ENCODE results near the gene GHR. TPM values are rescaled to one million over a fixed set of nuclear protein-coding genes. Genes with fewer than 3 reads are reported as not detected.

GHR gene
- total and polyA plus RNA-seq, 2 of the 8 experiments (the other 6 are each of a cell fraction or from before 2014, with no cell fraction given) = 0.15 to 0.19 TPM

GRCh38 chr5:42606464-42606869 lies 183.2 kb downstream of the GHR start:
- DNase-seq (ENCODE audit: low read depth in 1 of 2, low spot score in 2 of 2) (no peak), FAIRE-seq (no peak)
- no peak overlapping the region for H2BK120ac ChIP-seq (replicated peaks; ENCODE audit: low read depth, low read length)
- no peak overlapping the region for H2BK15ac ChIP-seq (ENCODE audit: low read length)
- no peaks in the 10 kb centered on the region for H3K9me3 ChIP-seq (ENCODE audit: insufficient read depth in 2 of 2, low read depth in 1 of 2, low read length in 1 of 2)
- no peak overlapping the region for H3K4me3 ChIP-seq (ENCODE audit: extremely low read depth in 1 of 4, insufficient read depth in 2 of 4, low read depth in 3 of 4, low read length in 4 of 4)
- no peak overlapping the region for H2AFZ ChIP-seq (ENCODE audit: low read length)
- no peaks in the 10 kb centered on the region for H4K20me1 ChIP-seq (replicated peaks in 1 of 2; ENCODE audit: control insufficient read depth in 1 of 2, insufficient read depth in 2 of 2, low read length in 2 of 2)
- ChIA-PET POLR2A (ENCODE audit: partially characterized antibody) (no interaction called here), CTCF (ENCODE audit: partially characterized antibody) (interaction anchor here (1.6 to 2.7 kb wide), 2 partner anchors 21 to 23 kb away, joined by 5 to 13 read pairs; no protein-coding TSS in a partner anchor)
- no peak overlapping the region for H3K56ac ChIP-seq (replicated peaks; ENCODE audit: insufficient read length, low read depth, low read length)
- H2BK5ac ChIP-seq (ENCODE audit: low read depth, low read length) = no peak overlapping the region
- H3K23ac ChIP-seq (ENCODE audit: insufficient read length) = no peak overlapping the region
- H3K79me1 ChIP-seq (ENCODE audit: low read depth, low read length) = no peaks in the 10 kb centered on the region
- H2BK20ac ChIP-seq (ENCODE audit: low read length) = no peak overlapping the region
- H3K27ac ChIP-seq (ENCODE audit: low read depth, low read length) = no peak overlapping the region
- H4K5ac ChIP-seq (ENCODE audit: insufficient read length, low read depth, low read length) = no peak overlapping the region
- 92% methylated on average over 4 of the region's 4 CpGs; no CpG with 5 or more reads in 1 of the 2 experiments for WGBS, 2 experiments (ENCODE audit: extremely low coverage in 1 of 2, insufficient coverage in 1 of 2, insufficient read length in 1 of 2, insufficient replicate concordance in 2 of 2, low coverage in 1 of 2, low lambda C conversion rate in 2 of 2, missing lambda C conversion rate in 1 of 2)
- H3K9ac ChIP-seq (replicated peaks in 1 of 4; ENCODE audit: extremely low read depth in 1 of 4, low read depth in 3 of 4, low read length in 3 of 4) = no peak overlapping the region
- no peak overlapping the region for H2AK5ac ChIP-seq (ENCODE audit: low read depth, low read length)
- H3K18ac ChIP-seq (ENCODE audit: extremely low read depth, low read length) = no peak overlapping the region
- H3K4me2 ChIP-seq (ENCODE audit: insufficient read depth in 1 of 2, low read depth in 2 of 2, low read length in 2 of 2) = no peak overlapping the region
- no peaks in the 10 kb centered on the region for H3K4me1 ChIP-seq (replicated peaks in 1 of 4; ENCODE audit: control insufficient read depth in 3 of 4, insufficient read depth in 4 of 4, low read length in 3 of 4)
- TF ChIP-seq HDAC2 (IDR thresholded peaks at IDR 0.05; ENCODE audit: borderline replicate concordance in 1 of 2, low read depth in 2 of 2, low read length in 2 of 2) = no peak
- H3K14ac ChIP-seq (ENCODE audit: insufficient read length) = no peak overlapping the region
- no peak overlapping the region for H4K8ac ChIP-seq (ENCODE audit: extremely low read depth, insufficient read depth, low read length)
- H3K36me3 ChIP-seq (ENCODE audit: control insufficient read depth in 2 of 4, insufficient read depth in 4 of 4, low read length in 3 of 4) = no peaks in the 10 kb centered on the region
- H4K91ac ChIP-seq (replicated peaks; ENCODE audit: insufficient read length, low read length) = no peak overlapping the region
- no peak overlapping the region for H3K4ac ChIP-seq (replicated peaks; ENCODE audit: insufficient read length, low read depth, low read length)
- H3K79me2 ChIP-seq (ENCODE audit: control insufficient read depth in 1 of 2, insufficient read depth in 2 of 2, low read length in 2 of 2) = no peaks in the 10 kb centered on the region
- H3K27me3 ChIP-seq (replicated peaks in 1 of 4; ENCODE audit: control insufficient read depth in 3 of 4, extremely low read depth in 1 of 4, insufficient read depth in 3 of 4, low read length in 3 of 4) = no peaks in the 10 kb centered on the region
- H3K23me2 ChIP-seq (ENCODE audit: low read depth, low read length) = no peaks in the 10 kb centered on the region
- H2BK12ac ChIP-seq (ENCODE audit: low read depth, low read length) = no peak overlapping the region

Measured in H1 (cell line).